HG03565 (cell line): ENCODE data around the gene CPT1B.
"Not testable (repeated sequence)": the region's sequence is repeated elsewhere in the genome, so short reads cannot be mapped to it uniquely, and the experiment has no call there.

Experiments
- ATAC-seq: cut with Tn5 transposase; IDR thresholded peaks from one replicate; pipeline ENCODE4 v1.9.1; 2021; ENCODE audit warnings: mild to moderate bottlenecking, moderate library complexity; ENCODE audit not compliant: unreplicated experiment

Gene CPT1B

GRCh38 chr22:50577987-50578775, at the start of gene CPT1B:
CPT1B (minus strand) TSS chr22:50578427; CDS start chr22:50577915, 512 bp downstream.
- no peak for ATAC-seq

- ATAC-seq: no peak
These were observed 48.8 kb upstream of the CPT1B start for GRCh38 chr22:50626850-50627641.

- no peak for ATAC-seq
These were observed 48.2 kb upstream of the CPT1B start for GRCh38 chr22:50626314-50626849.

- no peak for ATAC-seq
These were observed 47.5 kb upstream of the CPT1B start for GRCh38 chr22:50625568-50626313.

GRCh38 chr22:50625131-50625567, 46.9 kb upstream of the CPT1B start:
- no peak for ATAC-seq

GRCh38 chr22:50624347-50625130, 46.3 kb upstream of the CPT1B start:
- no peak for ATAC-seq

- no peak for ATAC-seq
These were observed 44.6 kb upstream of the CPT1B start for GRCh38 chr22:50622723-50623327.

GRCh38 chr22:50621948-50622722, 43.9 kb upstream of the CPT1B start:
- no peak for ATAC-seq

- peak; percentile 26 for ATAC-seq
These were observed 43.2 kb upstream of the CPT1B start for GRCh38 chr22:50621356-50621880.

GRCh38 chr22:50620593-50621355, 42.5 kb upstream of the CPT1B start:
- ATAC-seq: peak; percentile 35

GRCh38 chr22:50614296-50614695, 36.1 kb upstream of the CPT1B start:
- not testable (repeated sequence) for ATAC-seq

- ATAC-seq: no peak
These were observed 35.2 kb upstream of the CPT1B start for GRCh38 chr22:50613291-50613981.

- ATAC-seq: no peak
These were observed 34.4 kb upstream of the CPT1B start for GRCh38 chr22:50612528-50613221.

GRCh38 chr22:50612168-50612527, 33.9 kb upstream of the CPT1B start:
- ATAC-seq: no peak

GRCh38 chr22:50611341-50612060, 33.3 kb upstream of the CPT1B start:
- no peak for ATAC-seq

GRCh38 chr22:50610581-50610980, 32.4 kb upstream of the CPT1B start:
- ATAC-seq: no peak
